IMR-90 (cell line): ENCODE measurements around the gene RASGRF1. TPM values are rescaled to one million over a fixed set of nuclear protein-coding genes. Genes with fewer than 3 reads are reported as not detected.

Experiments
- ATAC-seq: fragments of 200-7000 bp; cut with Tn5 transposase; 2 replicates; pipeline ENCODE4 v1.9.1; 2020; ENCODE audit warnings: low read depth, mild to moderate bottlenecking, moderate library complexity
- BruUV-seq: library from RNA; stranded (reverse); fragments of 400-500 nt; replicated peaks from 2 replicates; lab custom pipeline; 2021; lab: Mats Ljungman, UMichigan
- CTCF ChIA-PET: fragments of 300-600 bp; formaldehyde crosslinking; extraction: SDS; loops from one replicate; lab custom pipeline; 2021; ENCODE audit warnings: antibody characterized with exemption; lab: Yijun Ruan, JAX
- POLR2A ChIA-PET: fragments of 300-600 bp; sonication (Branson Sonifier 250); formaldehyde crosslinking; loops from one replicate; lab custom pipeline; 2022; ENCODE audit warnings: antibody characterized with exemption; ENCODE audit not compliant: unreplicated experiment; lab: Charles Lee
- DNase-seq: peaks from one replicate; pipeline ENCODE4 v3.0.0; 2013
- H2AFZ ChIP-seq: replicated peaks from 2 replicates; pipeline ENCODE3; 2013; ENCODE audit warnings: low read length, mild to moderate bottlenecking; ENCODE audit not compliant: poor library complexity
- H2AK5ac ChIP-seq: 2 replicates; pipeline ENCODE4 v1.6.1; 2013; ENCODE audit warnings: low read depth, low read length, inconsistent platforms
- H2AK9ac ChIP-seq: replicated peaks from 2 replicates; pipeline ENCODE3; 2013; ENCODE audit warnings: mild to moderate bottlenecking, low read depth, low read length, moderate library complexity; ENCODE audit not compliant: poor library complexity
- H2BK120ac ChIP-seq: 2 replicates; pipeline ENCODE4 v1.6.1; 2013; ENCODE audit warnings: low read depth, low read length, inconsistent platforms
- H2BK15ac ChIP-seq: 3 replicates; pipeline ENCODE4 v1.6.1; 2013; ENCODE audit warnings: low read depth, low read length, inconsistent platforms
- H2BK20ac ChIP-seq: 2 replicates; pipeline ENCODE4 v1.6.1; 2013; ENCODE audit warnings: low read depth, mild to moderate bottlenecking, inconsistent platforms, low read length, moderate library complexity
- H2BK5ac ChIP-seq: 2 replicates; pipeline ENCODE4 v1.6.1; 2013; ENCODE audit warnings: mild to moderate bottlenecking, low read depth, low read length, inconsistent platforms; ENCODE audit not compliant: poor library complexity, severe bottlenecking
- H3K14ac ChIP-seq: replicated peaks from 2 replicates; pipeline ENCODE4 v1.6.1; 2013; ENCODE audit warnings: low read depth, low read length, inconsistent platforms
- H3K18ac ChIP-seq: 2 replicates; pipeline ENCODE4 v1.6.1; 2013; ENCODE audit warnings: low read depth, low read length, control low read depth
- H3K23ac ChIP-seq: 2 replicates; pipeline ENCODE4 v1.6.1; 2013; ENCODE audit warnings: low read depth, low read length, inconsistent platforms
- H3K27ac ChIP-seq: 2 replicates; pipeline ENCODE4 v1.5.1; 2013; ENCODE audit warnings: mild to moderate bottlenecking, control low read depth, low read length; ENCODE audit not compliant: insufficient read depth
- H3K27me3 ChIP-seq: 2 replicates; pipeline ENCODE4 v1.6.1; 2013; ENCODE audit warnings: low read length; ENCODE audit not compliant: control insufficient read depth, insufficient read depth
- H3K36me3 ChIP-seq: 2 replicates; pipeline ENCODE4 v1.6.1; 2013; ENCODE audit warnings: low read length, mixed read lengths; ENCODE audit not compliant: control insufficient read depth, insufficient read depth
- H3K4ac ChIP-seq: 2 replicates; pipeline ENCODE4 v1.6.1; 2013; ENCODE audit warnings: low read depth, low read length, inconsistent platforms
- H3K4me1 ChIP-seq: 2 replicates; pipeline ENCODE4 v1.6.1; 2013; ENCODE audit warnings: low read length, mixed read lengths; ENCODE audit not compliant: control insufficient read depth, insufficient read depth
- H3K4me2 ChIP-seq: 2 replicates; pipeline ENCODE4 v1.6.1; 2013; ENCODE audit warnings: low read depth, mild to moderate bottlenecking, control low read depth, low read length, moderate library complexity
- H3K4me3 ChIP-seq: 2 replicates; pipeline ENCODE4 v1.5.1; 2013; ENCODE audit warnings: low read depth, mild to moderate bottlenecking, control low read depth, low read length, moderate library complexity; ENCODE audit not compliant: insufficient read depth
- H3K56ac ChIP-seq: 2 replicates; pipeline ENCODE4 v1.6.1; 2013; ENCODE audit warnings: low read length, inconsistent platforms; ENCODE audit not compliant: insufficient read depth; ENCODE audit errors: extremely low read depth
- H3K79me1 ChIP-seq, 2 experiments: 2 replicates each; pipeline ENCODE4 v1.6.1; 2013; ENCODE audit warnings: low read length in 2 of 2, inconsistent platforms in 1 of 2, low read depth in 1 of 2
- H3K9ac ChIP-seq: 2 replicates; pipeline ENCODE4 v1.6.1; 2013; ENCODE audit warnings: low read depth, low read length, control low read depth
- H3K9me1 ChIP-seq: 2 replicates; pipeline ENCODE4 v1.6.1; 2013; ENCODE audit warnings: low read length, inconsistent platforms; ENCODE audit not compliant: insufficient read depth
- H3K9me3 ChIP-seq: 2 replicates; pipeline ENCODE4 v1.6.1; 2013; ENCODE audit warnings: low read length; ENCODE audit not compliant: control insufficient read depth, insufficient read depth
- H4K20me1 ChIP-seq: 2 replicates; pipeline ENCODE4 v1.6.1; 2013; ENCODE audit warnings: low read length, inconsistent platforms; ENCODE audit not compliant: insufficient read depth
- H4K5ac ChIP-seq: 2 replicates; pipeline ENCODE4 v1.6.1; 2013; ENCODE audit warnings: mild to moderate bottlenecking, low read depth, low read length, control low read depth
- H4K8ac ChIP-seq, 2 experiments: 2 replicates each; pipeline ENCODE4 v1.6.1; 2013; ENCODE audit warnings: low read depth in 2 of 2, low read length in 2 of 2, control low read depth in 1 of 2, inconsistent platforms in 1 of 2
- H4K91ac ChIP-seq: 2 replicates; pipeline ENCODE4 v1.6.1; 2013; ENCODE audit warnings: low read depth, low read length, inconsistent platforms; ENCODE audit not compliant: insufficient read depth
- BHLHE40 ChIP-seq: fragments of 150-350 bp; IDR thresholded peaks from 2 replicates; pipeline ENCODE4 v1.6.1; 2016; ENCODE audit warnings: mild to moderate bottlenecking, low read depth, low read length
- CEBPB ChIP-seq: IDR thresholded peaks from 2 replicates; pipeline ENCODE4 v1.6.1; 2012; ENCODE audit warnings: low read depth, low read length, improper control_type of control experiment
- CHD1 ChIP-seq: IDR thresholded peaks from 2 replicates; pipeline ENCODE4 v1.6.1; 2012; ENCODE audit warnings: low read depth, low read length, improper control_type of control experiment
- CTCF ChIP-seq: conservative IDR thresholded peaks from 2 replicates; pipeline ENCODE4 v1.5.1; 2012; ENCODE audit warnings: mild to moderate bottlenecking, low read depth, low read length, improper control_type of control experiment
- FOS ChIP-seq: fragments of 150-350 bp; IDR thresholded peaks from 2 replicates; pipeline ENCODE4 v1.6.1; 2016; ENCODE audit warnings: low read depth, low read length
- MAFK ChIP-seq: IDR thresholded peaks from 2 replicates; pipeline ENCODE4 v1.6.1; 2012; ENCODE audit warnings: low read depth, low read length, improper control_type of control experiment
- MAZ ChIP-seq: IDR thresholded peaks from 2 replicates; pipeline ENCODE4 v1.6.1; 2012; ENCODE audit warnings: low read depth, mild to moderate bottlenecking, low read length, improper control_type of control experiment, moderate library complexity, borderline replicate concordance
- MXI1 ChIP-seq: IDR thresholded peaks from 2 replicates; pipeline ENCODE4 v1.6.1; 2012; ENCODE audit warnings: low read depth, mild to moderate bottlenecking, low read length, moderate library complexity, borderline replicate concordance
- NFE2L2 ChIP-seq: fragments of 150-350 bp; IDR thresholded peaks from 2 replicates; pipeline ENCODE4 v1.6.1; 2016; ENCODE audit warnings: low read depth, mild to moderate bottlenecking, low read length
- POLR2A ChIP-seq: IDR thresholded peaks from 2 replicates; pipeline ENCODE4 v1.6.1; 2012; ENCODE audit warnings: mild to moderate bottlenecking, low read depth, low read length
- RAD21 ChIP-seq: IDR thresholded peaks from 2 replicates; pipeline ENCODE4 v1.6.1; 2012; ENCODE audit warnings: low read length, improper control_type of control experiment
- RCOR1 ChIP-seq: IDR thresholded peaks from 2 replicates; pipeline ENCODE4 v1.6.1; 2012; ENCODE audit warnings: mild to moderate bottlenecking, low read length, improper control_type of control experiment; ENCODE audit not compliant: insufficient replicate concordance
- SMC3 ChIP-seq: fragments of 150-350 bp; IDR thresholded peaks from 2 replicates; pipeline ENCODE4 v1.6.1; 2016; ENCODE audit warnings: low read depth, mild to moderate bottlenecking, antibody characterized with exemption, low read length, moderate library complexity
- USF2 ChIP-seq: fragments of 150-350 bp; IDR thresholded peaks from 2 replicates; pipeline ENCODE4 v1.6.1; 2017; ENCODE audit warnings: mild to moderate bottlenecking, antibody characterized with exemption, low read length, low read depth
- WGBS, 2 experiments: methylation state at CpG; one replicate each; pipeline versions ENCODE4 v1.1.5 to v1.1.7; 2013; ENCODE audit warnings: missing lambda C conversion rate in 2 of 2; ENCODE audit not compliant: insufficient read length in 1 of 2; ENCODE audit errors: extremely low coverage in 2 of 2; 5-methylcytosine and 5-hydroxymethylcytosine counted together
- dilution Hi-C: fragments of 300-500 bp; cut with HindIII; formaldehyde crosslinking; loops from one replicate; pipeline ENCODE4 v1.14.3; 2018; ENCODE audit warnings: low sequenced_read_pairs; ENCODE audit not compliant: unreplicated experiment
- in situ Hi-C: fragments of 300-500 bp; cut with MboI; formaldehyde crosslinking; loops from 3 replicates; pipeline ENCODE4 v1.14.3; 2019; ENCODE audit warnings: low sequenced_read_pairs, inconsistent platforms, mixed read lengths
- intact Hi-C: fragments of 100-400 bp; cut with micrococcal nuclease; formaldehyde crosslinking; loops from 2 replicates; pipeline ENCODE4 v1.10.0; 2022
- polyA plus RNA-seq, 3 experiments: library from polyadenylated mRNA; depleted of rRNA; stranded (reverse); fragments of >200 nt; gene quantifications; 2 replicates each; pipeline ENCODE4 v1.2.3, GENCODE V29; 2012; ENCODE audit warnings: low replicate concordance in 1 of 3
- total RNA-seq: library from RNA; depleted of rRNA; stranded (reverse); fragments of >200 nt; gene quantifications from 2 replicates; pipeline ENCODE4 v1.2.3, GENCODE V29; 2012

The RASGRF1 gene
- total and polyA plus RNA-seq, 2 of the 4 experiments (the other 2 are of a cell fraction) = under 0.01 to 0.15 TPM

DNA sequence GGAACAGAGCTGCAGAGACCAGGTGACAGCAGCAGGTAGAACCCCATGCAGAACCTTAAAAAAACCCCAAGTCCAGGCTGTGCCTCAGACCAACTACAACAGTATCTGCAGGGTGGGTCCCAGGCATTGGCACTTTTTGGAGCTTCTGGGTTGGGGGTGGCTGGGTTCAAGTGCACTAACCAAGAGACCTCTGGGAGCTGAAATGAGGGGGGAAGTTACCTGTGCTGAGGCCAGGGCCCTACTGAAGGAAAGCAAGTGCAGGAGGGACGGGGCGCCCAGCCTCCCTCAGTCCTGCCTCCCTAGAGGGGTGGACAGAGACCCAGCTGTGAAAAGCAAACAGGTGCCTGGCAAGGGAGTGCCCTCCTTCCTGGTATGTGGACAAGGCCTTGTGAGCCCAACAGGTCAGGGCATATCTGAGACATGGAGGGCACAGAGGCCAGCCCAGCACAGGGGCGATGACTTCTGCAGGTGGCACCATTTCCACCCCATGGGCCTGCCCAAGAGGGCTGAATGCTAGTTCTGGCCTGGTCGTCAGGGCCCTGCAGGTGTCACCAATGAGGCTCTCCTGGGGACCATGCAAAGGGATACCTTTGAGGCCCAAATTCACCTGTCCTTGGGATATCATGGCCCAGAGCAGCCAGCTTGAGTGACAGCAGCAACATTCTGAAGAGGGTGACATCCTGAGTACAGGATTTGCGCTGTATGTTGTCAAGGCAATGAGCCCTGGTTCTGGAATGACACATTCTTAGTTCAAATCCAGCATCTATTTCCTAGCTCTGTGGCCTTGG, 164.4 kb downstream of the RASGRF1 start (continued):
- TF ChIP-seq MAFK = no peak

GRCh38 chr15:78925076-78925624, 165.4 kb downstream of the RASGRF1 start:
- 87% methylated on average over 3 of the region's 10 CpGs; no CpG with 5 or more reads in 1 of the 2 experiments for WGBS, 2 experiments
- DNase-seq = no peak
- POLR2A ChIA-PET = no interaction called here

More at GRCh38 chr15:78925076-78925624, 165.4 kb downstream of the RASGRF1 start:
- H2BK15ac ChIP-seq = no peak overlapping the region
- H2AK9ac ChIP-seq = no peak overlapping the region
- no peak overlapping the region for H3K14ac ChIP-seq
- CTCF ChIA-PET = no interaction called here
- ATAC-seq = no peak
- no peaks in the 10 kb centered on the region for H3K9me3 ChIP-seq
- H3K9ac ChIP-seq = no peak overlapping the region
- H2BK120ac ChIP-seq = no peak overlapping the region
- H3K4me3 ChIP-seq = no peak overlapping the region
- intact Hi-C loops = no loop called here
- peaks cover 23% of the 10 kb centered on the region for H3K9me1 ChIP-seq
- H3K4me1 ChIP-seq = no peaks in the 10 kb centered on the region; the same call in 1 of the 2 replicates
- no peak overlapping the region for H3K4ac ChIP-seq
- H2AFZ ChIP-seq = peak overlapping the region; percentile 64
- H3K27ac ChIP-seq = no peak overlapping the region
- TF ChIP-seq POLR2A (no peak), CEBPB (no peak), CHD1 (no peak), NFE2L2 (no peak), FOS (no peak), BHLHE40 (no peak), MAZ (no peak), SMC3 (no peak), MXI1 (no peak), USF2 (no peak), CTCF (no peak), RAD21 (no peak), RCOR1 (no peak)
- H3K27me3 ChIP-seq = no peaks in the 10 kb centered on the region
- peaks cover 0 to 5% of the 10 kb centered on the region in 2 experiments; a peak in 1 of 4 replicates for H3K79me1 ChIP-seq
- no peak overlapping the region for H4K5ac ChIP-seq
- in situ Hi-C loops = no loop called here
- BruUV-seq = no TSS peak
- H3K23ac ChIP-seq = no peak overlapping the region
- no peak overlapping the region for H2BK20ac ChIP-seq
- H3K36me3 ChIP-seq = peaks cover 42% of the 10 kb centered on the region
- H4K20me1 ChIP-seq = 0 out of 2 replicates have a peak, but pooled peaks cover 10% of the 10 kb centered on the region
- no peak overlapping the region for H2AK5ac ChIP-seq
- dilution Hi-C loops = no loop called here
- H4K8ac ChIP-seq = no peak overlapping the region
- H2BK5ac ChIP-seq = no peak overlapping the region
- H3K4me2 ChIP-seq = no peak overlapping the region
- no peak overlapping the region for H3K56ac ChIP-seq
- no peak overlapping the region for H3K18ac ChIP-seq
- no peak overlapping the region for H4K91ac ChIP-seq
